Amniotic epithelial cell (primary cell): ENCODE results near the gene GRK5.
"Not testable (repeated sequence)": the region's sequence is repeated elsewhere in the genome, so short reads cannot be mapped to it uniquely, and the experiment has no call there.

ENCODE experiments used
- DNase-seq: peaks from one replicate; pipeline ENCODE4 v3.0.0-alpha.2; 2010; ENCODE audit warnings: low read depth

GRK5 gene

DNA sequence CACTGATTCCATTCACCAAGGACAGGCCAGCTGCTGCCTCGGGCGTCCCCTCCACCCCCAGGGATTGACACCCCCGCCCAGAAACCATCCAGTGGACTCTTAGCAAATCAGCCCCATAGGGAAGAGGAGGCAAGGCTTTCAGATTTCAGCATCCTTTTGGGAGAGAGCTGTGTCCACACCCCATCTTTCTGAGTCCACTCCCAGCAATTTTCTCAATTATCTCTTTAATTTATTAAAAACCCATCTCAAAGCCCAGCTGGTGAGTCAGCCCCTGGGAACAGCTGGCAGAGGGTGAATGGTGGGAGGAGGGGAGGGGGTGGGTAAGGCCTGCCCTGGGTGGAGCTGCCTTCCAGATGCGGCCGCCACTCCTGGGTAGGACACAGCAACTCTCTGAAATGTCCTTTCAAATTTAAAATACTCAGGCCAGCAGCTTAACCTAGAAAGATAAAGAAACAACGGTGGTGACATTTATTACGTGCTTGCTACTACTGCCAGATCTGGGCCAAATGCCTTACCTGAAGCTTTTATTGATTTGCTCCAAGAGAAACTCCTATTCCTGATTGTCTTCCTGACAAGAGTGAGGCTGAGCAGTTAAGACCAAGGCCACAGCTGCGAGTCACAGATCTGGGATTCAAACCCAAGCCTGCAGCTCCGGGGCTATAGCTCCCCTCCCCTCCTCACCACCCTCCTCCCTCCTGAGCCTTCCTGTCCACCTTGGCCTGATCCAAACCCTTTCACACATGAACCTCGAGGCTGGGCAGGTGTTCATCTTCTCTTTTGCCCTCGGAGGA lies 214.7 kb downstream of the GRK5 start:
- peak; percentile 50 for DNase-seq

DNA sequence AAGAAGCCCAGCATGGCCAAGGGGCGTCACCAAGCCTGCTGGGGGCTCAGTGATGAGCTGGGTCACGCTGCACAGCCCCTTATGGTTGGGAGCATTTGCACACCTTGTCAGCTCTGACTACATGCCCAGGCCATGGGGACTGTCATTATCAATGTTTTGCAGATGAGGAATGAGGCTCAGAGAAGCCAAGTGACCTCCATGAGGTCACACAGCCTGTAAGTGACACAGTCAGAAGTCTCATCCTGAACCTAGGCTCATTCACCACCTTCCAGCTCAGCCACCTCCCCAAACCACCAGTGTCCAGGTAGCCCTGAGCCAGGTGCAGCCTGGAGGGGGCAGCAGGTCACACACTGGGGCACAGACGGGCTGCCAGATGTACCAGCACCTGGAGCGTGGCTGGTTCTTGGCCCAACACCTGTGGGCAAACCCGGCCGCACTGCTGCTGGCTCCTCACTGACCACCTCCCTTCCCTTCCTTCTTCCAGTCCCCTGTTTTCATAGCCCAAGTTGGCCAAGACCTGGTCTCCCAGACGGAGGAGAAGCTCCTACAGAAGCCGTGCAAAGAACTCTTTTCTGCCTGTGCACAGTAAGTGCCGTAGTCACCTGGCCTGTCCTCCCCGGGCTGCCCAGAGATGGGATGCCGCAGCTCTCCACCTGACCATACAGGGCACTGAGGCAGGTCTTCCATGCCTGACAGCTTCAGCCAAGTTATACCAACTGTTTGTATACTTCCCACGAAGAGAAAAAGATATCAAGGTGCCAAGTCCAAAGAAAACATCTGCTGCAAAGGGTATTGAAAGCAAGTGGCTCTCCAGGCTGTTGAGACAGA lies 215.5 kb downstream of the GRK5 start:
- no peak for DNase-seq

DNA sequence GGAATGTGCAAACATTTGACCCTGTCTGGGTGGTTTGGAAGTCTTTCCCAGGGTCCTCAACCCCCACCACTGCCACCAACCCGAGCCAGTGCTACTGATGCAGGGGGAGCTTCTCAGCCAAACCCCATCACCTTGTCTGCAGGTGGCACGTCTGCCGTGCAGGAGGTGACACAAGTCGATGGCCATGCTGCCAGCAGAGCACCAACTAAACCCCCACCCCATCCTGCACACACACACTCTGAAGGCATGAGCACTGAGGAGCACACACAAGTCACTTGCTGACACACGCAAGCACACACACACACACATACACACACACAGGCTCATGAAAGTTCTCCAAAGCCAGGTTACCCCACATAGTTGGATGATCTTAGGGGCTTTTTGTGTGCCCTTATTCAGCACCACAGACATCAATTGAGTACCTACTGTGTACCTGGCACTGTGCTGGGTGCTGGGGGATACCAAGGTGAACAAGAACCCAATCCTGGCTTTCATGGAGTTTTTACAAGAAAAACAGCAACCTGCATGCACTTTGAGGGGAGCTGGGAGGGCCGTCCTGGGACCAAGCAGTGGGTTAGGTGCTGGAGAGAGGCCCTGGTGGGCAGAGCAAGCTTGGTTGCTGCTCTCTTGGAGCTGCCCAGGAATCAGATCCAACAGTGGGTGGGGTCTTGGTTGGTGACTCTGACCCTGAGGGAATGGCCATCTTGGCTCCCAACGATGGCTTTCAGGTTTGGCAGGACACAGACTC lies 216.3 kb downstream of the GRK5 start:
- no peak for DNase-seq

- DNase-seq, result no peak
These were observed 217.0 kb downstream of the GRK5 start for GRCh38 chr10:119424258-119424975.

DNA sequence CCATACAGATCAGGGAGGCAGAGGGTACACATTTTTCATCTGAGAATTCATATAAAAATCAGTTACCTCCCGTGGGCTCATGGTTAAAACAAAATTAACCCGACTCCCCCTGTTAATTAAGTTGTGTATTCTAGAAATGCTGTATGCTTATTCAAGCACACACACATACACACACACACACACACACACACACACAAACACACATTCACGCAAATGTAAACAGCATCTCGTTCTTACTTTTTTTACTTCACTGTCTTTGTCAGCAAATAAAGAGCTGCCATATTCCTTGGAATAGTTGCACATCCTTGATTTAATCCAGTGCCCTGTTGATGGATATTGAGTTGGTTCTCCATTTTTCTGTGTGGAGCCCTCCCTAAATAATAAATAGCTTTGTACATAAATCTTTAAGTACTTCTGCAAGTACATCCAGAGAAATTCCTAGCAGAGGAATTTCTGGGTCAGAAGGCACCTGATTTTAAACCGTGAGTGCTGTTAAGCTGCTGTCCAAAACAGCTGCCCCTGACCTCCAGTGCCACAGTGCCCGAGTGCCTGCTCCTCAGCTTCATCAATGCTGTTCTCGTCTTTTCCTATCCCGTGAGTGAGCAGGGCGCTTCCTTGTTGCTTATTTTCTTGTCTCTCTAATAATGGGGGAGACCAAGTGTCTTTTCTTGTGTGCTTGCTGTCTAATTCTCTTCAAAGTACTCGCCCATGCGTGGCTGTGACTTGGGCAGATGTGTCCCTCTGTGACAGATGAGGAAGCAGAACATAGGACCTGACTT lies 217.9 kb downstream of the GRK5 start:
- DNase-seq, result no peak

- DNase-seq, result no peak
These were observed 218.5 kb downstream of the GRK5 start for GRCh38 chr10:119425881-119426170.

- DNase-seq, result no peak
These were observed 219.3 kb downstream of the GRK5 start for GRCh38 chr10:119426699-119427098.

DNA sequence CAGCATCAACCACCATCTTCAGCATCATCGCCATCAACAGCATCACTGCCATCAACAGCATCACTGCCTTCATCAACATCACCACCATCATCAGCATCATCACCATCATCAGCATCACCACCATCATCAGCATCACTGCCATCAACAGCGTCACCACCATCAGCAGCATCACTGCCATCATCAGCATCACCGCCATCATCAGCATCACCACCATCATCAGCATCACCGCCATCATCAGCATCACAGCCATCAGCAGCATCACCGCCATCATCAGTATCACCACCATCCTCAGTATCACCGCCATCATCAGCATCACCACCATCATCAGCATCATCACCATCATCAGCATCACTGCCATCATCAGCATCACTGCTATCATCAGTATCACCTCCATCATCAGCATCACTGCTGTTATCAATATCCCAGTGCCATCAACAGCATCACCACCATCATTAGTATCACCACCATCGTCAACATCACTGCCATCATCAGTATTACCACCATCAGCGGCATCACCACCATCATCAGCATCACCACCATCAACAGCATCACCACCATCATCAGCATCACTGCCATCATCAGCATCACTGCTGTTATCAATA lies 220.0 kb downstream of the GRK5 start:
- no peak for DNase-seq

DNA sequence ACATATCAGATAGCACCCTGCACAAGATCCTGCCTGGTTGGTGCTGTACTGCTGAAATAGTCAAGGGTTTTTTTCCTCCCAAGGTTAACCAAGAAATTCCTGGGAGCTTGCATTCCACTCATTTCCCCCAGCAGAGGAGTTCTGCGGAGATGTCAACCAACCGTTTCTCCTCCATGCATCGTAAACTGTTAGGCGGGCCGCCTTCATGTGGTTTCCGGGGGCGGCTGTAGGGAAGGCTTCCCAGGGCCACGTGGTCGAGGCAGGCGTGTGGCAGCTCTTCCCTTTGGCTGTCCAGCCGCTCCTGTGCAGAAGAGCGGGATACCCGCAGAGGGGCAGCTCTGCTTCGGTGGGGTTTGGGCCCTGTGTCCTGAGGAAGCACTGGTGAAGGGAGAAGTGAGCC lies 221.4 kb downstream of the GRK5 start:
- DNase-seq, result peak; percentile 95

DNA sequence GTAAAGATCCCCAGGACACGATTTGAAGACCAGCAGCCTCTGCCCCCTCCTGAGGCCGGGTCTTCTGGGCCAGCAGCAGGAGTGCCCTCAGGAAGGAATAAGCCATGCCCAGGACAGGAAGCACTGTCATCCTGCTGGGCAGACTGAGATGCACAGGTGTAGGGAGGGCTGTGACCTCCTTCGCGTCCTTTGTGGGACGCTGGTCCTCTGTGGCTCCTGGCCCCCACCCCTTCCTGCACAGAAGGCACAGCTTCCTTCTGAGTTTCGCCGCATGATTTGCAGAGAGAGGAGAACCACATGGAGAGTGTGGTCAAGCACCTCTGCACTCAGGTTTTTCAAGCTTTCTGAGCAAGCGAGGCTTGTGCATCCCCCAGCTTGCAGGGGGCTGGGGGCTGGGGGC lies 222.4 kb downstream of the GRK5 start:
- no peak for DNase-seq

GRCh38 chr10:119431034-119431772 lies 223.8 kb downstream of the GRK5 start:
- DNase-seq, result no peak

- no peak for DNase-seq
These were observed 224.4 kb downstream of the GRK5 start for GRCh38 chr10:119431773-119432135.

DNA sequence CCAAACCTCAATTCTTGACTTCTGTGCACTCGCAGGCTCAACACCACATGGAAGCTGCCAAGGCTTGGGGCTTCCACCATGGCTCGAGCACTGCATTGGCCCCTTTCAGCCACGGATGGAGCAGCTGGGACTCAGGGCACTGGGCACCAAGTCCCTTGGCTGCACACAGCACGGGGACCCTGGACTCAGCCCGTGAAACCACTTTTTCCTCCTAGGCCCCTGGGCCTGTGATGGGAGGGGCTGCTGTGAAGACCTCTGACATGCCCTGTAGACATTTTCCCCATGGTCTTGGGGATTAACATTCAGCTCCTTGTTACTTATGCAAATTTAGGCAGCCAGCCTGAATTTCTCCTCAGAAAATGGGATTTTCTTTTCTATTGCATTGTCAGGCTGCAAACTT lies 227.6 kb downstream of the GRK5 start:
- not testable (repeated sequence) for DNase-seq

DNA sequence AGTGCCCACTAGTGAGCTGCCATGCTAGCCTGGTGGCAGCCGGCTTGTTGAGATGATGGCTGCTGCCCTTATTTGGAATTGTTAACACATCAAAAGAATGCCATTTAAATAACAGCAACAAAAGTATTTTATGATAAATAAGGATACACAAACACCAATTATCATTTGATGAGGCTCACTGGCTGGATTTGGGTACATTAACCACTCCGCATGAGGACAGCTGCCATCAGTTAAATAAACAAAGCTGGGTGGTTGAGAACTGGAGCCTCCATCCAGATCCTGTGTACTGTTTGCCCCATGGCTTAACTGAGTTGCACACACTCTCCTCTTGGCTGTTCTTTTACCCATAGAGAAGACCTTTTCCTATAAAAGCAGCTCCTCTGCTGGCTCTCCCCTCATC lies 231.3 kb downstream of the GRK5 start:
- no peak for DNase-seq

DNA sequence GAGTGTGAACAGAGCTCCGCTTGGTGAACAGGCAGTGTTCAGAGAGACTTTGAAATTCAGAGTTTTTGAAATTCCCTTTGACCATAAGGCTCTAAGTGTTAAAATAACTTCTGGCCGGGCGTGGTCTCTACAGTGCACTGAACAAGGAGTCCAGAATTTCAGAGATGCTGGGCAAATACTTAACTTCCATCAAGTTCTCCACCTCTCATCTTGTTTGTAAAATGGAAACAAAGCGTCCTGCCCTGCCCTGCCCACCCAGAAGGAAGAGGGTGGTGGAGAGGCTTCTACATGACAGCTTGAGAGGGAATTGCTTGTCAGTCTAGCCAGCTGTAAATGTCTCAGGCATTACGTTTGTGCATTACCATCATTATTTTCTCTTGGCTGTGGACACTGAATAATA lies 232.6 kb downstream of the GRK5 start:
- DNase-seq, result no peak

- DNase-seq, result peak; percentile 88
These were observed 233.9 kb downstream of the GRK5 start for GRCh38 chr10:119441151-119441821.

DNA sequence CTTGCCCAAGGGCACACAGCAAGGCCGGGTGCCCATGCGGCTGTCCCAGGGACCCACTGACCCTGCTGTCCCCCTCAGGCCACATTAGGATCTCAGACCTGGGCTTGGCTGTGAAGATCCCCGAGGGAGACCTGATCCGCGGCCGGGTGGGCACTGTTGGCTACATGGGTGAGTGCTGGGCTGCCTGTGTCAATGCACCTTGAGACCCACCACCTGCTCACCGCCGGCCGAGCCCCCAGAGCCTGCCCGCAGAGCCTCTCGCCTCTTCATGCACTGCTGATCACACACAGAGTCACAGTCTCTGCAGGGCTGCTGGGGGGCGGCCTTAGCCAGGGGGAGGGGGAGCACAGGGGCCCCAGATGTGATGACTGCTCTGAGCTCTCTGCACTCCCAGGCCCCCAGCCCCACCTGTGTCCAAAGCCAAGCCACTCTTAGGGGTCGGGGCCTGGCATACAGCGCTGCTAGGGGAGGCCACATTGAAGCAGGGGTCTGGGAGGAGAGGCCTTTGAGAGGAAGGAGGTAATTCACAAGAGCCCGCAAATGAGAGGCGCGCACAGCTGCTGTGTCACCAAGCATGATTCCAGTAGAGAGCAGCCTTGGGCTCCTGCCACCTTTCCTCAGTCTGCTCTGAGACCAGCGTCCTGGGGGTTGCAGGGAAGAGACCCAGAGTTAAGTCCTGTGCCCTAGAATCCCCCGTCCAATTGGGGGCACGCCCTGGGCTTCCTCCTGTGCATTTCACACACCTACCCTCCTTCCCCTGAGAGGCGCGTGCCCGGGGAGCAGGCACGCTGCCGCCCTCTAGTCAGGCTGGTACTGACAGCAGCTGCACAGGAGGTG lies 234.8 kb downstream of the GRK5 start:
- DNase-seq, result no peak

GRCh38 chr10:119442758-119443060 lies 235.3 kb downstream of the GRK5 start:
- no peak for DNase-seq

GRCh38 chr10:119443441-119443840 lies 236.1 kb downstream of the GRK5 start:
- no peak for DNase-seq
